ENCODE measurements around the gene NLGN4X.

DNA sequence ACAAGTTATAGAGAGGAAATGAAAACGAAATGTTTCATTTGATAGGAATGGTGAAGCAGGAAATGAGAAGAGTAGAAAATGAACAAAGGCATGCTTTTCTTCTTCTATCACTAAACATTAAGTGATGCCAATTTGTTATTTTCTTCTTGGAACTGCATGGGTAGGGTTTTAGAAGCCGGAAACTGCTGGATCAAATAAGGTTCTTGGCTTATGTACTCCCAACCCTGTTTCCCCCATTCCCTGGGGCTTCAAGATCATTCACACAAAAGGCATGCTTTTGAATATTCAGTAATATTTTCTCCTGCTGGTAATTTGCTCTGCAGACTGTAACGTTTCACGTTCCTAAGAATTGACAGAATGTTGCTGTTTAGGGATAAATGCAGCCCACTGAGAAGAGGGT lies 224.1 kb downstream of the NLGN4X start:
- TF ChIP-seq, protein P1, sequence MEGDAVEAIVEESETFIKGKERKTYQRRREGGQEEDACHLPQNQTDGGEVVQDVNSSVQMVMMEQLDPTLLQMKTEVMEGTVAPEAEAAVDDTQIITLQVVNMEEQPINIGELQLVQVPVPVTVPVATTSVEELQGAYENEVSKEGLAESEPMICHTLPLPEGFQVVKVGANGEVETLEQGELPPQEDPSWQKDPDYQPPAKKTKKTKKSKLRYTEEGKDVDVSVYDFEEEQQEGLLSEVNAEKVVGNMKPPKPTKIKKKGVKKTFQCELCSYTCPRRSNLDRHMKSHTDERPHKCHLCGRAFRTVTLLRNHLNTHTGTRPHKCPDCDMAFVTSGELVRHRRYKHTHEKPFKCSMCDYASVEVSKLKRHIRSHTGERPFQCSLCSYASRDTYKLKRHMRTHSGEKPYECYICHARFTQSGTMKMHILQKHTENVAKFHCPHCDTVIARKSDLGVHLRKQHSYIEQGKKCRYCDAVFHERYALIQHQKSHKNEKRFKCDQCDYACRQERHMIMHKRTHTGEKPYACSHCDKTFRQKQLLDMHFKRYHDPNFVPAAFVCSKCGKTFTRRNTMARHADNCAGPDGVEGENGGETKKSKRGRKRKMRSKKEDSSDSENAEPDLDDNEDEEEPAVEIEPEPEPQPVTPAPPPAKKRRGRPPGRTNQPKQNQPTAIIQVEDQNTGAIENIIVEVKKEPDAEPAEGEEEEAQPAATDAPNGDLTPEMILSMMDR (IDR thresholded peaks at IDR 0.05; ENCODE audit: insufficient read depth, low read length) = no peak
- TF ChIP-seq POLR2AphosphoS5 (IDR thresholded peaks at IDR 0.05; ENCODE audit: low read depth) = no peak
